K562 (cell line): ENCODE measurements around the gene ITGAX. TPM values are rescaled to one million over a fixed set of nuclear protein-coding genes. Genes with fewer than 3 reads are reported as not detected.

Source experiments
- HEY1 ChIP-seq: fragments of 250-450 bp; sonication (Bioruptor Pico); IDR thresholded peaks from 2 replicates; pipeline ENCODE4 v1.5.0; 2020; ENCODE audit warnings: mild to moderate bottlenecking, moderate library complexity, borderline replicate concordance
- POLR2G ChIP-seq: fragments of 200-400 bp; formaldehyde crosslinking; IDR thresholded peaks from 2 replicates; pipeline ENCODE4 v1.6.1; 2017; ENCODE audit warnings: low read depth, mild to moderate bottlenecking, antibody characterized with exemption, low read length, moderate library complexity
- RB1 ChIP-seq: fragments of 450-650 bp; IDR thresholded peaks from 2 replicates; pipeline ENCODE4 v1.6.1; 2017; ENCODE audit warnings: low read depth, mild to moderate bottlenecking
- RBM15 ChIP-seq: fragments of 200-400 bp; formaldehyde crosslinking; IDR thresholded peaks from 2 replicates; pipeline ENCODE4 v1.6.1; 2018; ENCODE audit warnings: mild to moderate bottlenecking, low read length, moderate library complexity; ENCODE audit not compliant: insufficient read depth
- TCF3 ChIP-seq: sonication (generic); formaldehyde crosslinking; IDR thresholded peaks from 2 replicates; pipeline ENCODE4 v1.4.0; 2020; ENCODE audit warnings: mild to moderate bottlenecking, missing genetic modification reagents
- USF2 ChIP-seq: sonication (generic); formaldehyde crosslinking; IDR thresholded peaks from 2 replicates; pipeline ENCODE4 v1.5.0; 2020; ENCODE audit warnings: missing genetic modification reagents
- ZC3H8 ChIP-seq: fragments of 450-650 bp; IDR thresholded peaks from 2 replicates; pipeline ENCODE4 v1.6.1; 2017
- ZNF121 ChIP-seq: sonication (generic); formaldehyde crosslinking; conservative IDR thresholded peaks from 2 replicates; pipeline ENCODE4 v1.8.0; 2022; ENCODE audit warnings: missing genetic modification reagents
- polyA plus RNA-seq, 8 experiments: library from polyadenylated mRNA; depleted of rRNA in 4 of 8; stranded (reverse) in 5 of 8; unstranded in 3 of 8; fragments of >200 nt; fragmentation: Nextera tagmentation in 2 of 8; fragmentation: Illumina TruSeq in 1 of 8; extraction: Ambion mirVana in 2 of 8; extraction: Trizol in 1 of 8; gene quantifications; 2 replicates each; pipeline versions ENCODE4 v1.2.1 to v1.2.3, GENCODE V29; 2011 to 2014; ENCODE audit warnings: inconsistent platforms in 1 of 8, missing spikeins in 1 of 8
- total RNA-seq, 7 experiments: library from RNA; depleted of rRNA in 6 of 7; stranded (reverse); fragments of >200 nt in 6 of 7; fragmentation: Illumina TruSeq in 2 of 7; extraction: Trizol in 2 of 7; gene quantifications; 2 replicates each; pipeline versions ENCODE4 v1.2.1 to v1.2.3, GENCODE V29; 2011 to 2021; ENCODE audit warnings: low replicate concordance in 1 of 7
- TF ChIP-seq, protein P1 (sequence below), 3 experiments: fragments of 200-800 bp in 1 of 3; sonication (Bioruptor generic) in 1 of 3; sonication (generic) in 1 of 3; formaldehyde crosslinking in 1 of 3; IDR thresholded peaks; 2 replicates each; pipeline versions ENCODE4 v1.6.1 to v1.8.0; 2016 to 2022; ENCODE audit warnings: mild to moderate bottlenecking in 2 of 3, missing compliant biosample characterization in 2 of 3, missing genetic modification characterization in 2 of 3, missing genetic modification reagents in 1 of 3
- TF ChIP-seq, protein P2 (sequence below): IDR thresholded peaks from 2 replicates; pipeline ENCODE4 v1.6.1; 2011; ENCODE audit not compliant: insufficient read length; ENCODE audit errors: extremely low read depth

ITGAX gene
- total and polyA plus RNA-seq, 9 of the 15 experiments (the other 6 are each of a cell fraction or from before 2014, with no cell fraction given), result 0.03 to 0.58 (median 0.14) TPM

- TF ChIP-seq, protein P1, sequence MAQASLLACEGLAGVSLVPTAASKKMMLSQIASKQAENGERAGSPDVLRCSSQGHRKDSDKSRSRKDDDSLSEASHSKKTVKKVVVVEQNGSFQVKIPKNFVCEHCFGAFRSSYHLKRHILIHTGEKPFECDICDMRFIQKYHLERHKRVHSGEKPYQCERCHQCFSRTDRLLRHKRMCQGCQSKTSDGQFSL (CRISPR knock-in tag; IDR thresholded peaks at IDR 0.05), result no peak
- TF ChIP-seq, protein P1 (tag; IDR thresholded peaks at IDR 0.05), result no peak
- TF ChIP-seq ZNF121 (CRISPR knock-in tag) (no peak), RB1 (no peak), TCF3 (CRISPR knock-in tag) (no peak), ZC3H8 (no peak), USF2 (CRISPR knock-in tag) (no peak), HEY1 (CRISPR knock-in tag) (no peak), RBM15 (no peak), POLR2G (no peak)
- TF ChIP-seq, protein P2, sequence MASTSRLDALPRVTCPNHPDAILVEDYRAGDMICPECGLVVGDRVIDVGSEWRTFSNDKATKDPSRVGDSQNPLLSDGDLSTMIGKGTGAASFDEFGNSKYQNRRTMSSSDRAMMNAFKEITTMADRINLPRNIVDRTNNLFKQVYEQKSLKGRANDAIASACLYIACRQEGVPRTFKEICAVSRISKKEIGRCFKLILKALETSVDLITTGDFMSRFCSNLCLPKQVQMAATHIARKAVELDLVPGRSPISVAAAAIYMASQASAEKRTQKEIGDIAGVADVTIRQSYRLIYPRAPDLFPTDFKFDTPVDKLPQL, result no peak
Measured at GRCh38 chr16:31344712-31345111, 10.3 kb upstream of the ITGAX start (continued).
